ENCODE results near the gene DIAPH3.

The DIAPH3 gene

DNA sequence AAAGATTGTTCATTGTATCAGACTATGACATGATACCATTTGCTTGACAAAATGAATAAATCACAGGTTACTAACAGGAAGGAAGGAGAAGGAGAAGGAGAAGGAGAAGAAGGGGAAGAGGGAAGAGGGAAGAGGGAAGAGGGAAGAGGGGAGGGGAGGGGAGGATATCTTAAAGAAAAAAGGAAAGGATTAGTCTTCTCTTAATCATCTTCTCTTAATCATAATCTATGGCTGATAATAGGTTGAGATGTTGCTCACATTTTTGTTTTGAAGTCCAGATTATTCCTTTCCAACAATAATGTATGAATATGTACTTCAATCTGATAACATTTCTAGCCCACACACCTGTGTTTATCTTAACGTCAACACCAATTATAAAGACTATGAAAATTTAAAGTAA is 25.1 kb downstream of the DIAPH3 start:
- TF ChIP-seq, protein P1, sequence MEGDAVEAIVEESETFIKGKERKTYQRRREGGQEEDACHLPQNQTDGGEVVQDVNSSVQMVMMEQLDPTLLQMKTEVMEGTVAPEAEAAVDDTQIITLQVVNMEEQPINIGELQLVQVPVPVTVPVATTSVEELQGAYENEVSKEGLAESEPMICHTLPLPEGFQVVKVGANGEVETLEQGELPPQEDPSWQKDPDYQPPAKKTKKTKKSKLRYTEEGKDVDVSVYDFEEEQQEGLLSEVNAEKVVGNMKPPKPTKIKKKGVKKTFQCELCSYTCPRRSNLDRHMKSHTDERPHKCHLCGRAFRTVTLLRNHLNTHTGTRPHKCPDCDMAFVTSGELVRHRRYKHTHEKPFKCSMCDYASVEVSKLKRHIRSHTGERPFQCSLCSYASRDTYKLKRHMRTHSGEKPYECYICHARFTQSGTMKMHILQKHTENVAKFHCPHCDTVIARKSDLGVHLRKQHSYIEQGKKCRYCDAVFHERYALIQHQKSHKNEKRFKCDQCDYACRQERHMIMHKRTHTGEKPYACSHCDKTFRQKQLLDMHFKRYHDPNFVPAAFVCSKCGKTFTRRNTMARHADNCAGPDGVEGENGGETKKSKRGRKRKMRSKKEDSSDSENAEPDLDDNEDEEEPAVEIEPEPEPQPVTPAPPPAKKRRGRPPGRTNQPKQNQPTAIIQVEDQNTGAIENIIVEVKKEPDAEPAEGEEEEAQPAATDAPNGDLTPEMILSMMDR (IDR thresholded peaks at IDR 0.05; ENCODE audit: low read depth, low read length) = no peak
- DNase-seq (ENCODE audit: extremely low read depth, low read depth) = no peak

DNA sequence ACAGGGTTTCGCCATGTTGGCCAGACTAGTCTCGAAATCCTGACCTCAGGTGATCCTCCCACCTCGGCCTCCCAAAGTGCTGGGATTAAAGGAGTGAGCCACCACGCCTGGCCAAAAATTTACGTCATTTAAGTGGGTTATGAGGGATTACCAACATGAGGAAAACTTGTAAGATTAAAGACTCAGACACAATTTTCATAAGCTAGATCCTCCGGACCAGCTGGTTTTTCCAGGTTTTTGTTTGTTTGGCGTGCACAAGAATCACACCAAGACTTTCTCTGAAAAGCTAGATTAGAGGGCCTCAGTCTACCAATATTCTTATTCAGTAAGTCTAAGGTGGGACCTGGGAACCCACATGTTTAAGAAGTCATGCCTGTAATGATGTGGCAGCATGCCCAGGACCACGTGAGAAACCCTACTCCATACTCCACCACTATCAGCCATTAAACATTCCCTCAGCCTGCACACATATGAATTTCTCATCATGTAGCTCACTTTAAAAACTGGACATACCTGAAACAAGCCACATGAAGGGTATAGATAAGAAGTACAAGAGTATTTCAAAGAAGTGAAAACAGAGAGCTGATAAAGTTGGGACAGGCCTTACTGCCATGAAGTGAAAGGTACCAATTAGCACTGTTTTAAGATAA is 25.7 kb downstream of the DIAPH3 start:
- DNase-seq (ENCODE audit: extremely low read depth, low read depth) = no peak
- TF ChIP-seq, protein P1 (IDR thresholded peaks at IDR 0.05; ENCODE audit: low read depth, low read length) = no peak

DNA sequence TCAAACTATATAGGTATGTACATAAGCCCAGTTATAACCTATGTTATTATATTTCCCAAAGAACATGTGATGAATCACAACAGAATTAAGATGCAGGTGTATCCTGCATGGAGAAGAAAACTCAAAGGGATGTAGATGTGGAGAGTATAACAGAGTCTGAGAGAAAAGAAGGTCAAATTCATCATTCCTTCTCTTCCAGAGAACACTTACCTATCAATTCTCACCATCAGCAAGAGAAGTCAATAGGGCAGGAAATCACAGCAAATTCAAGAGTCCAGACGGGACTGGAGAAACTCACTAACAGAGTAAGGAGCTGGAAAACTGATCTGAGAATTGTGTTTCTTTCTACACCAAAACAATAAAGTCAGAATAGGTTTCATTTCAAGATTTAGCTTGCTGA is 28.4 kb downstream of the DIAPH3 start:
- no peak for DNase-seq (ENCODE audit: extremely low read depth, low read depth)
- TF ChIP-seq, protein P1 (IDR thresholded peaks at IDR 0.05; ENCODE audit: low read depth, low read length) = no peak

DNA sequence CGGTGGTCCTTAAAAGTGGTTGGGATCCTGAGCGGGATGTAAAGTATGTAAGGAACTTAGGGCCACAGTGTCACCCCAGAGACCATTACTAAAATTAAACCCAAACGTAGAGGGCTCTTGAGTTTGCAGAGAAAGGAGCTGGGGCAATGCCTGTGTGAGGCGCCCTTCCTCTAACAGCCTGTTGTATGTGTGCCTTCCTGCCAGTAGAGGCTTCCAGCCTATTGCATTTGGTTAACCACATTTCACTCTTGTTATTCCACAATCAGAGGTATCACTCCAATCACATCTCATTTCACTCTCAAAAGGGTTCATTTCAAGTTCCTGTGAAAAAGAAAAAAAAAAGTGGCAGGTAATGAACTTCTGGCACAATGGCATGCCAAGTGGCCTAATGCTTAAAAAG is 29.4 kb downstream of the DIAPH3 start:
- no peak for DNase-seq (ENCODE audit: extremely low read depth, low read depth)
- TF ChIP-seq, protein P1 (IDR thresholded peaks at IDR 0.05; ENCODE audit: low read depth, low read length) = peak; percentile 47

DNA sequence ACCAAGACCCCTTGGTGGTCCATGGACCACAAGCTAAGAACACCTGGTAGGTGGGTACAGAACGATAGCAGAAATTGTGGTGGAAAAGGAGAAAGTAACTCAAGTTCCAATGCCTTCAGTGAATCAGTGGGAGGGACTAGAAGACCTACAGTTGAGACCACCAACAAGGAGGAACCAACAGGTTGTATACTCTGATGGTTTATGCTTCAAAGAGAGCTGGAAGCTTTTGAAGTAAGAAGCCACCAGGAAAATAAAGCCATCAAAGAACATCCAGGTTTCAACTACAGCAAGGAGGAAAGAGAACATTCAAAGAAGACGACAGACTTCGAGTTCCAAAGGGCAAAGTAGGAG is 42.4 kb downstream of the DIAPH3 start:
- DNase-seq (ENCODE audit: extremely low read depth, low read depth) = no peak
- TF ChIP-seq, protein P1 (IDR thresholded peaks at IDR 0.05; ENCODE audit: low read depth, low read length) = no peak

DNA sequence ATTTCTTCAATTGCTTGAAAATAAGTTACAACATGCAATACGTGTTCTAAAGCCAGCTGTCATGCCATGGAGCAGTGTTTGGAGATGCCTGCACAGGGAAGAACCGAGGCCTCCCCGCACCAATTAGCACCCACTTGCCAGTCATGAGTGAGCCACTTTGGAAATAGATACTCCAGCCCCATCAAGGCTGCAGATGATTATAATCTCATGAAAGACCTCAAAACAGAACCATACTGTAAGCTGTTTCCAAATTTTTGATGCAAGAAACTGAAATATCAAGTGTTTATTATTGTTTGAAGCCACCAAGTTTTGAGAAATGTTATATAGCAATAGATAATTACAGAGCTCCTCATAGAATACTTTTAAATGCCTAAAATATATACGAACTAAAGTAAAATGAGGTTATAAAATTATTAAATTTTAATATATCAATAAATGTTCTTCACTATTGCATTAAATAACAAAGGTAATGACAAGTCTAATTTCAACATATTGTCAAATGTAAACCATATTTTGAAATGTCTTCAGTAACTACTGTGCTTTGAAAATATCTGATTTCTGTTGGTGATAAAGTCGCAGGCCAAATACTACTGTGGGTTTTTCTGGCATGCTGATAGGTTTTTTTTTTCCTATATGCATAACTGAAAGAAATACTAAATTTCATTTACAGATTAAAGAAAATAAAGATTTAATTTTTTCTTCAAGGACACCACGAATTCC is 43.0 kb downstream of the DIAPH3 start:
- peak; percentile 2 for DNase-seq (ENCODE audit: extremely low read depth, low read depth)
- TF ChIP-seq, protein P1 (IDR thresholded peaks at IDR 0.05; ENCODE audit: low read depth, low read length) = no peak

DNA sequence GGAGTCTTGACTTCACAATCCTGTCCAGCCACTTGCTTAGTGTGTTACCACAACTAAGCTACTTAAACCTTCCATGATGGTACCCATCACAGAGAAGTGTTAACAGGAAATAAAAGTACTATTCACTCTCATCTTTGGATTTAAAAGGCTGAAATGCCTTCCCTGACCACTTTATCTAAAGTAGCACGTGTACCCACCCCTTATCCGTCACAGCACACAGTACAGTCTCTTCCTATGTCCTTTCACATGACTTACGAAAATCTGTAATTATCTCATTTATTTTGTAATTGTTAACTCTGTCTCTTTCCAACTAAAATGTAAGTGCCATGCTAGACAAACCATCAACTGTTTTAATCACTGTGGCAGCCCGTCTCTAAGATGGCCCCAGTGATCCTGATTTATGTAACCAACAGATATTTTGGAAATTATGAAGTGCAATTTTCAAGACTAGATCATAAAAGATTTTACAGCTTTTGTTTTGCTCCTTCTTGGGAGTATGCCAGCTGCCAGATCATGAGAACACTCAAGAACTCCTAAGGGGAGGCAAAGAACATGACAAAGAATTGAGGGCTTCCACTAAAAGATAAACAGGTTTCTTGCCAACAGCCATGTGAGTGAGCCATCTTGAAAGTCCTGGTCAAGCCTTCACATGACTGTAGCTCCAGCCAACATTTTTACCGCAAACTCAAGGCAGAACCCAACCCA is 44.9 kb downstream of the DIAPH3 start:
- DNase-seq (ENCODE audit: extremely low read depth, low read depth) = no peak
- TF ChIP-seq, protein P1 (IDR thresholded peaks at IDR 0.05; ENCODE audit: low read depth, low read length) = no peak

Data from AG09319 (cell line).